ENCODE results near the gene CHN2.

DNA sequence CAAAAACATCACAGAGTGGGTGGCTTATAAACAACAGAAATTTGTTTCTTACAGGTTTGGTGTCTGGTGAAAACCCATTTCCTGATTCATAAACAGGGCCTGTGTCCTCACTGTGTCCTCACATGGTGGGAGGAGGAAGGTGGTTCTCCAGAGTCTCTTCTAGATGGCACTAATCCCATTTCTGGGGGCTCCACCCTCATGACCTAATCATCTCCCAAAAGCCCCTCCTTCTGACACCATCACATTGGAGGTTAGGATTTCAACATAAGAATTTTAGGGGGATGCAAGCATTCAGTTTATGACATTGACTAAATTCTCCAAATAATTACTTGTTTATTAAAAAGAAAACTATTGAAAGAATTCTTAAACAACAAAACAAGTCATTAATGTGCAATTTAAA, 116.0 kb downstream of the CHN2 start:
- TF ChIP-seq, protein P1, sequence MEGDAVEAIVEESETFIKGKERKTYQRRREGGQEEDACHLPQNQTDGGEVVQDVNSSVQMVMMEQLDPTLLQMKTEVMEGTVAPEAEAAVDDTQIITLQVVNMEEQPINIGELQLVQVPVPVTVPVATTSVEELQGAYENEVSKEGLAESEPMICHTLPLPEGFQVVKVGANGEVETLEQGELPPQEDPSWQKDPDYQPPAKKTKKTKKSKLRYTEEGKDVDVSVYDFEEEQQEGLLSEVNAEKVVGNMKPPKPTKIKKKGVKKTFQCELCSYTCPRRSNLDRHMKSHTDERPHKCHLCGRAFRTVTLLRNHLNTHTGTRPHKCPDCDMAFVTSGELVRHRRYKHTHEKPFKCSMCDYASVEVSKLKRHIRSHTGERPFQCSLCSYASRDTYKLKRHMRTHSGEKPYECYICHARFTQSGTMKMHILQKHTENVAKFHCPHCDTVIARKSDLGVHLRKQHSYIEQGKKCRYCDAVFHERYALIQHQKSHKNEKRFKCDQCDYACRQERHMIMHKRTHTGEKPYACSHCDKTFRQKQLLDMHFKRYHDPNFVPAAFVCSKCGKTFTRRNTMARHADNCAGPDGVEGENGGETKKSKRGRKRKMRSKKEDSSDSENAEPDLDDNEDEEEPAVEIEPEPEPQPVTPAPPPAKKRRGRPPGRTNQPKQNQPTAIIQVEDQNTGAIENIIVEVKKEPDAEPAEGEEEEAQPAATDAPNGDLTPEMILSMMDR (conservative IDR thresholded peaks at IDR 0.05), result no peak
- no peak for TF ChIP-seq EZH2 (IDR thresholded peaks at IDR 0.05; ENCODE audit: low read depth)

All from PC-9 (cell line).